Parathyroid adenoma (tissue), 2 donors: ENCODE results near the gene PRTN3.

Experiments
- H2AFZ ChIP-seq: fragments of 300-600 bp; sonication (generic); one replicate; pipeline ENCODE4 v1.7.0; 2017; ENCODE audit warnings: antibody characterized with exemption, mild to moderate bottlenecking
- H3K27ac ChIP-seq: fragments of 300-600 bp; sonication (generic); one replicate; pipeline ENCODE4 v1.7.0; 2017
- H3K27me3 ChIP-seq: fragments of 300-600 bp; sonication (generic); one replicate; pipeline ENCODE4 v1.7.0; 2017; ENCODE audit warnings: low read length; ENCODE audit not compliant: control insufficient read depth, insufficient read depth
- H3K36me3 ChIP-seq: fragments of 300-600 bp; sonication (generic); one replicate; pipeline ENCODE4 v1.7.0; 2017; ENCODE audit warnings: low read length; ENCODE audit not compliant: control insufficient read depth, insufficient read depth
- H3K4me1 ChIP-seq: fragments of 300-600 bp; sonication (generic); one replicate; pipeline ENCODE4 v1.7.0; 2017; ENCODE audit warnings: control low read depth
- H3K4me2 ChIP-seq: fragments of 300-600 bp; sonication (generic); one replicate; pipeline ENCODE4 v1.7.0; 2017; ENCODE audit warnings: low read length
- H3K4me3 ChIP-seq: fragments of 300-600 bp; sonication (generic); one replicate; pipeline ENCODE4 v1.7.0; 2017; ENCODE audit warnings: low read depth, low read length
- H3K79me2 ChIP-seq: fragments of 300-600 bp; sonication (generic); one replicate; pipeline ENCODE4 v1.7.0; 2017; ENCODE audit warnings: control low read depth
- H3K9ac ChIP-seq: fragments of 300-600 bp; sonication (generic); one replicate; pipeline ENCODE4 v1.7.0; 2017; ENCODE audit warnings: mild to moderate bottlenecking
- H3K9me3 ChIP-seq: fragments of 300-600 bp; sonication (generic); one replicate; pipeline ENCODE4 v1.7.0; 2017; ENCODE audit warnings: low read length; ENCODE audit not compliant: control insufficient read depth
- CTCF ChIP-seq: fragments of 300-600 bp; sonication (generic); IDR thresholded peaks from one replicate; pipeline ENCODE4 v1.7.0; 2017; ENCODE audit warnings: antibody characterized with exemption, mild to moderate bottlenecking
- donor health status: primary hyperparathyroidism.

PRTN3 gene

GRCh38 chr19:896999-897398, 56.2 kb downstream of the PRTN3 start:
- Histone ChIP-seq H3K27ac (no peak overlapping the region), H2AFZ (no peak overlapping the region), H3K4me2 (no peak overlapping the region), H3K9me3 (no peaks in the 10 kb centered on the region), H3K36me3 (no peaks in the 10 kb centered on the region), H3K9ac (no peak overlapping the region), H3K4me3 (no peak overlapping the region), H3K79me2 (peaks cover 5% of the 10 kb centered on the region), H3K27me3 (no peaks in the 10 kb centered on the region), H3K4me1 (no peaks in the 10 kb centered on the region)
- TF ChIP-seq CTCF = no peak

- Histone ChIP-seq H3K36me3 (no peaks in the 10 kb centered on the region), H3K4me3 (no peak overlapping the region), H2AFZ (no peak overlapping the region), H3K9me3 (no peaks in the 10 kb centered on the region), H3K27me3 (no peaks in the 10 kb centered on the region), H3K9ac (no peak overlapping the region), H3K4me2 (no peak overlapping the region), H3K79me2 (peaks cover under 1% of the 10 kb centered on the region), H3K27ac (no peak overlapping the region), H3K4me1 (no peaks in the 10 kb centered on the region)
- TF ChIP-seq CTCF = no peak
These were observed 56.7 kb downstream of the PRTN3 start for GRCh38 chr19:897442-898039.
